BE2C (cell line): Measurements from ENCODE around the gene OCSTAMP. TPM values are rescaled to one million over a fixed set of nuclear protein-coding genes. Genes with fewer than 3 reads are reported as not detected.
A peak's percentile ranks its signal among the peaks of the same experiment; 100 is the strongest.

ENCODE experiments used
- DNase-seq: peaks from one replicate; pipeline ENCODE4 v3.0.0-alpha.2; 2020
- H3K27me3 ChIP-seq: fragments of 250-450 bp; sonication (Bioruptor Pico); 2 replicates; pipeline ENCODE4 v1.5.1; 2020; ENCODE audit warnings: mild to moderate bottlenecking
- H3K36me3 ChIP-seq: fragments of 250-450 bp; sonication (Bioruptor Pico); 2 replicates; pipeline ENCODE4 v1.5.1; 2020; ENCODE audit warnings: mild to moderate bottlenecking
- H3K4me1 ChIP-seq: fragments of 250-450 bp; sonication (Bioruptor Pico); 2 replicates; pipeline ENCODE4 v1.5.1; 2020
- H3K4me3 ChIP-seq: 2 replicates; pipeline ENCODE4 v1.5.1; 2011; ENCODE audit warnings: low read depth, low read length
- H3K9me3 ChIP-seq: fragments of 250-450 bp; sonication (Bioruptor Pico); 2 replicates; pipeline ENCODE4 v1.5.1; 2020
- CTCF ChIP-seq: IDR thresholded peaks from 2 replicates; pipeline ENCODE4 v1.5.1; 2012; ENCODE audit warnings: mild to moderate bottlenecking, low read depth, low read length
- polyA plus RNA-seq: library from polyadenylated mRNA; unstranded; fragments of >200 nt; gene quantifications from one replicate; pipeline ENCODE4 v1.2.1, GENCODE V29; 2012; ENCODE audit warnings: low read depth, missing spikeins; ENCODE audit not compliant: insufficient read length, insufficient read depth

OCSTAMP gene, protein sequence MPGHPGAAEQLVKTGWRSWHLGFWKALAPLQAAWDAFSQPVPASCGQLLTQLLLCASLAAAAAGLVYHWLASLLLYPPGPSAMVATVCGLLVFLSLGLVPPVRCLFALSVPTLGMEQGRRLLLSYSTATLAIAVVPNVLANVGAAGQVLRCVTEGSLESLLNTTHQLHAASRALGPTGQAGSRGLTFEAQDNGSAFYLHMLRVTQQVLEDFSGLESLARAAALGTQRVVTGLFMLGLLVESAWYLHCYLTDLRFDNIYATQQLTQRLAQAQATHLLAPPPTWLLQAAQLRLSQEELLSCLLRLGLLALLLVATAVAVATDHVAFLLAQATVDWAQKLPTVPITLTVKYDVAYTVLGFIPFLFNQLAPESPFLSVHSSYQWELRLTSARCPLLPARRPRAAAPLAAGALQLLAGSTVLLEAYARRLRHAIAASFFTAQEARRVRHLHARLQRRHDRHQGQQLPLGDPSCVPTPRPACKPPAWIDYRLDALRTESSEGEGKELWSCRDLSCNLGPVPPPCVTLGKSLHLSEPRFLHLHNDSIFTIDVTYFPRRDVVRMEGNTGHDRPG
- polyA plus RNA-seq = not detected

DNA sequence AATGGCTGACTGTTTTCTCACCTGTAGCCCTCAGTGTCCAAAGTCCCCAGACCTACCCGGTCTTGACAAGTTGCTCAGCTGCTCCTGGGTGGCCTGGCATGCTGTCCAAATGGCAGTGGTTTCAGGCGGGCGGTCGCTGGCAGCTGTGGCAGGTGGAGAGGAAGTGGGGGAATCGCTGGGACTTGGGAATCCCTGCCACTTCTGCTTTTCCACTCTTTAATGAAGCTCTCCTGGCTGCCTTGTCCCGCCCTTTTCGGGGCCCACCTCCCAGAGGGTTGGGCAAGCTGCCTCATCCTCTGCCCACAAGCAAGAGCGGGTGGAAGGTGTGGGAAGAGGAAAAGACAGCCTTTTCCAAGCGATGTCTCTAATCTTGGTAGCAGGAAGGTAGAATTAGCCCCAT is at the start of gene OCSTAMP:
Gene OCSTAMP, minus strand, starts transcription at position 194 of the 400 bp plus-strand sequence. Its CDS starts 94 bp downstream, at position 100.
- no peak for DNase-seq
- Histone ChIP-seq H3K36me3 (no peaks in the 10 kb centered on the region), H3K4me3 (no peak within 1 kb of the TSS), H3K27me3 (peaks cover 8% of the 10 kb centered on the region), H3K4me1 (no peaks in the 10 kb centered on the region), H3K9me3 (no peaks in the 10 kb centered on the region)
- TF ChIP-seq CTCF = no peak

DNA sequence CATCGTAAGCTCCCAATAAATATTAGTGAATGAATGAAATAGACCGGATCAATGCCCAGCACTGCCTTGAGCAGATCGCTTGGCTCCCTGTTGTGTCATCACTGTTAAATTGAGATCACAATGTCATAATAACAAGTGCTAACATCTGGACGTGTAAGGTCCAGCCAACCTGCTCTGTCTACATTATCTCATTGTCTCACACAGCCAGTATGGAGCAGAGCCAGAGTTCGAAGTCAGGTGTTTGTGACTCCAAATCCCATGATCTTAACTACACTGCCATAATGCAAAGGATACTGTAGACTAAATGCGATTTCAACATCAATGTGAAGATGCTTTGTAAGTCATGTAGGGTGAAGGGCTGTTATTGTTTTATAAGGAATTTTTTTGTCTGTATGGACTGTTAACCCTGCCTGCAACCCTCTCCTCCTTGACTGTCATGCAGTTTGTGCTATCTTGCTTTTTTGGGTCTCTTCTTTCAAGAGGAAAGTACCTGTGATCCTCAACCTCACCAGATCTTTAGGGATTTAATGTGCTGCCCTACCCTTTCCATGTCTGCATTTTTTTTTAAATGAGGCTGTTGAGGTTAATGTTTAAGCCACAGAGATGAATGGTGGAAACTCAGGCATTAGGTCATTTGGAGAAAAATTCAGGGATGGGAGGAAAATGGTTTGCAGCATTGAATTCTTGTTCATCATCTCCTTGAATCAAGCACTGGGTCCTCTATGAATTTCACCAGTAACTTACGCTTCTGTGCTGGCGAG is 49.0 kb upstream of the OCSTAMP start:
- no peaks in the 10 kb centered on the region for H3K36me3 ChIP-seq
- no peak for DNase-seq
- H3K4me1 ChIP-seq = no peaks in the 10 kb centered on the region
- no peak for TF ChIP-seq CTCF
- H3K9me3 ChIP-seq = no peaks in the 10 kb centered on the region
- peaks cover 18% of the 10 kb centered on the region for H3K27me3 ChIP-seq
- H3K4me3 ChIP-seq = no peak overlapping the region

DNA sequence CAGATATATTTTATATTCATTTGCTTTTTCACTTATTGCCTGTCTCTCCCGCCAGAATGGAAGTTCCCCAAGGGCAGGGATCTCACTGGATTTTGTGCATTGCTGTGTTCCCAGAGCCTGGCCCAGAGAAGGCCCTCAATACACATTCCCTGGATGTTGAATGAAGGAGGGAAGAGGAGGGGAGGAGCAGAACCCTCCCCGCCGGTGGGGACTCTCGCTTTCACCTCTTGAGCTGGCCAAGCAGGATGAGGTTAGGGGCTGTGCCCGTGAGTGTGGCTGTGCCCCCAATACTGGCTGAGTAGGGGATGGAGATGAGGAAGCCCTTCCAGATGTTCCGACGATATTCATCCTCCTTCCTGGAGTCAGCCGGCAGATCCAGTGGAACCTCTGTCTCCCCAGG is 45.5 kb upstream of the OCSTAMP start:
- H3K36me3 ChIP-seq = no peaks in the 10 kb centered on the region
- H3K4me1 ChIP-seq = no peaks in the 10 kb centered on the region
- H3K9me3 ChIP-seq = no peaks in the 10 kb centered on the region
- TF ChIP-seq CTCF = no peak
- peaks cover 26% of the 10 kb centered on the region for H3K27me3 ChIP-seq
- no peak for DNase-seq
- H3K4me3 ChIP-seq = no peak overlapping the region

- Histone ChIP-seq H3K9me3 (no peaks in the 10 kb centered on the region), H3K4me3 (no peak overlapping the region), H3K4me1 (no peaks in the 10 kb centered on the region), H3K36me3 (no peaks in the 10 kb centered on the region), H3K27me3 (peaks cover 26% of the 10 kb centered on the region)
- no peak for DNase-seq
- no peak for TF ChIP-seq CTCF
Observed at GRCh38 chr20:46594725-46595124, 44.3 kb upstream of the OCSTAMP start.

- peak; percentile 38 for TF ChIP-seq CTCF
- DNase-seq = no peak
- Histone ChIP-seq H3K4me3 (no peak overlapping the region), H3K9me3 (no peaks in the 10 kb centered on the region), H3K36me3 (no peaks in the 10 kb centered on the region), H3K27me3 (peaks cover 26% of the 10 kb centered on the region), H3K4me1 (no peaks in the 10 kb centered on the region)
Observed at GRCh38 chr20:46592580-46593362, 42.3 kb upstream of the OCSTAMP start.
